Pulmonary artery endothelial cell (primary cell): ENCODE measurements around the gene CHRNG. TPM values are rescaled to one million over a fixed set of nuclear protein-coding genes. Genes with fewer than 3 reads are reported as not detected.

Source experiments
- DNase-seq: peaks from one replicate; pipeline ENCODE4 v3.0.0-alpha.2; 2011; ENCODE audit warnings: low read depth, low spot score
- total RNA-seq: library from RNA; depleted of rRNA; stranded (reverse); fragments of >200 nt; gene quantifications from 2 replicates; pipeline ENCODE4 v1.2.3, GENCODE V29; 2014

CHRNG gene, protein sequence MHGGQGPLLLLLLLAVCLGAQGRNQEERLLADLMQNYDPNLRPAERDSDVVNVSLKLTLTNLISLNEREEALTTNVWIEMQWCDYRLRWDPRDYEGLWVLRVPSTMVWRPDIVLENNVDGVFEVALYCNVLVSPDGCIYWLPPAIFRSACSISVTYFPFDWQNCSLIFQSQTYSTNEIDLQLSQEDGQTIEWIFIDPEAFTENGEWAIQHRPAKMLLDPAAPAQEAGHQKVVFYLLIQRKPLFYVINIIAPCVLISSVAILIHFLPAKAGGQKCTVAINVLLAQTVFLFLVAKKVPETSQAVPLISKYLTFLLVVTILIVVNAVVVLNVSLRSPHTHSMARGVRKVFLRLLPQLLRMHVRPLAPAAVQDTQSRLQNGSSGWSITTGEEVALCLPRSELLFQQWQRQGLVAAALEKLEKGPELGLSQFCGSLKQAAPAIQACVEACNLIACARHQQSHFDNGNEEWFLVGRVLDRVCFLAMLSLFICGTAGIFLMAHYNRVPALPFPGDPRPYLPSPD
- not detected in 2 replicates for total RNA-seq

DNA sequence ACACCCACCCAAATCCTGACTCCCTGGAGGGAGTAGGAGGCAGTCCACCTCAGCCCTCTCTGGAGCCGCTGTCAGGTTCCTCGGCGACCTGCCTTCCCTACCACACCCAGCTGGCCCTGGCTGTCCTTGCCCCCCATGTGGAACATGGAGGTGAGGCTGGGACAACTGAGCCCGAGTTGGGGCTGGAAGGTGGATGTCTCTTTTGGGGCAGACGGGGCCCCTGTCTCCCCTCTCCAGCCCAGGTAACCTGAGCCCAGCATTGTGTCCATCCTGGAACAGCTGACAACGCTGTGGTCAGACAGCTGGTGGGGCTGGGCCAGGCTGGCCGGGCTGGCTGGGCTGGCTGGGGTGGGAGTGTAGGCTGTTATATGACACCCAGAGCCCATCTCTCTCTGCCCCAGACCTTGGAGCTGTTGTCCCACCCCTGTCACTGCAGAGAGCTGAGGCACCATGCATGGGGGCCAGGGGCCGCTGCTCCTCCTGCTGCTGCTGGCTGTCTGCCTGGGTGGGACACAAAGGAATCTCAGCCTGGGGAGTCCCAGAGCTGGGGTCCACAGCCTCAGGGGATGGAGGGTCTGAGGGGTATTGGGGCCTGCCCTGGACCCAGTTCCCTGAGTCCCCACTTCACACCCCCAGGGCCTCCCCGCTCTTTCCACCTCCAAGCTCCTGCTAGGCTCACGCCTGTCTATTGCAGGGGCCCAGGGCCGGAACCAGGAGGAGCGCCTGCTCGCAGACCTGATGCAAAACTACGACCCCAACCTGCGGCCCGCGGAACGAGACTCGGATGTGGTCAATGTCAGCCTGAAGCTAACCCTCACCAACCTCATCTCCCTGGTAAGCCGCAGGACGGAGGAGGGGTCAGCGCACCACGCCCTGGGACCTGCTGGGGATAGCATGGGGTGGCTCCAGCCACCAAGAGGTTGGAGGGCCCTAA lies at the start of gene CHRNG:
Gene CHRNG (plus strand): TSS at position 395 of the 934 bp plus-strand sequence. CDS start 56 bp downstream, at position 451.
- DNase-seq = no peak

DNA sequence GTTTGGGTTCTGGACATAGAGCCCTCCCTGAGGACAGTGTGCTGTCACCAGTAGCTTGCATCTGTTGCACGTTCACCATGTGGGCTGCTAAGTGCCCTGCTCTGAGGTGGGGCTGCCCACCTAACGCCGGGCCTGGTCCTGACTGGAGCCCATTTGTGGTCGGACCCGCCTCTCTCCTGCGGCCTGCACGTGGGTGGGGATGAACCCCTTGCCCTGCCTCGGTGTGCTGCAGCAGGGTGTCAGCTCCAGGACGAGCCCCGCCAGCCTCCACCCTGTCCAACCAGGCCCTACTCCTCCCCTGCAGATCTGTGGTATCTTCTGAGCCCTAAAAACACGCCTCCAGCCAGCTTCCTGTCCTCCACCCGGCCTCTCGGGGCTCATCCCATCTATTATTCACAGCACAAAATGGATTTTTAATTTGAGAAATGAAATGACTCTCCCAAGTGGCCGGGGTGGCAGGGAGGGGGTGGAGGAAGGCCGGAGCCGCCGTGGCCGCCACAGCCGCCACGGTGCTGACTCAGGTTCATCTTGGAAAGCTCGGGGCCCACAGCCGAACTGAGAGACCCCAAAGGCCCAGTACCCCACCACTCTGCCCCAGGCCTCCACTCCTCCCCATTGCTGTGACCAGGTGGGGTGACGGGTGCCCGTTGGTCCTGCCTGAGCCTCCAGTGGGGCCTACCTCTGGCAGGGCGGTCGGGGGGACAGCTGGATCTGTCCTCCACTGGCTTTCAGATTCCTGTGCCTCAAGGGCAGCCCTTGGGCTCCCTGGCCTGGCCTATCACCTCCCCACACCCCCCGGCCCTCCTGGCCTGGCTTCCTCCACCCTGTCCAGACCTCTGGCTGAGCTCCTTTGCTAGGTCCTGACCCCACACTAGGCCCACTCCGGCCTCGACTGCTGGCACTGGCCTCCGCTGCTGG lies 49.0 kb upstream of the CHRNG start:
- no peak for DNase-seq

DNA sequence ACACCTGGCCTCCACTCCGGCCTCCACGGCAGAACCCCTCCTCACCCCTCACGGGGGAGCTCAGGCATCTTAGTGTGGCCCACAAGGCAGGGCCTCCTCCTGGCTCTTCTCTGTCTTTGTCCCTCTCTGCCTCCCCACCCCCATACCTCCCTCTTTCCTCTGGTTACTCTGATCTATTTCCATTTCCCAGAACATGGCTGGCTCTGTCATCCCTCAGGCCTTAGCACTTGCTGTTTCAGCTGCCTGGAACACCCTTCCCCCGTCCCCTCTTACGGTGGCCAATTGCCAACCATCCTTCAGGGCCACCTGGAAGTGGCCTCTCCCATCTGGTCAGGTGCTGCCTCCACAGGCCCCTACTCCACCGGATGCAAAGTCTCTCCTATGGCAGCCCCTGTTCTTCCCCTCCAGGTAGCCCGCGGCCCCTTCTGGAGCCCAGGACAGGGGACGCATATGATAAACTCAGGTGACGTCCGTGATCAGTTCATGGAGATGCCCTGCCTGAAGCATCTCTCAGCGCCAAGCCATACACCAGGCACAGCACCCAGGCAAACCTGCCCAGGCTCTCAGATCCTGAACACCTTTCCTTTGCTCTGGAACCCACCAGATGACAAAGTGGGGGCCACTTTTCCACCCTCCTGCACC lies 48.2 kb upstream of the CHRNG start:
- DNase-seq = no peak

DNA sequence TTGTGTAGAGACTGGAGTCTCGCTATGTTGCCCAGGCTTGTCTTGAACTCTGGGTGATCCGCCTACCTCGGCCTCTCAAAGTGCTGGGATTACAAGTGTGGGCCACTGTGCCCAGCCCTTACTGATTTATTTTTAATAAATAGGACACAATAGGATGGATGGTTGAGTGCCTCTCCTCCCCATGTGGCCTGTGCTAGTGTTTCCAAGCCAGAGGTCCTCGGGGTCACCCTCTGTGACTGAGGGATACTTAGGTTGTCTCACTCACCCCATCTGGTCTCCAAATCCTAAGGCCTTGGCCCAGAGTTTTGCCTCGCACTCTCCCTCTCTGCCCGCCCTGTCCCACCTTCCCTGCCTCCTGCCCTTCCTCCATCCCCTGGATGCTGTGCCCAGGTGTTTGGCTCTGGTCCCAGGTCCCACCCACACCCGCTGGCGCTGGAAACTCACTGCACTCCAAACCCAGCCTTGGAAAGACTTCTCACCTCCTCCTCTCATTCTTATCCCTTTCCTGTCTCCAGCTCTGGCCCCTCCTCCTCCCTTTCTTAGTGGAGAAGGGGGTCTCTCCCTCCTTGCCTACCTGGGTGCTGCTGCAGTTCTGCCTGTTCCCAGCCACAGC lies 47.1 kb upstream of the CHRNG start:
- no peak for DNase-seq

DNA sequence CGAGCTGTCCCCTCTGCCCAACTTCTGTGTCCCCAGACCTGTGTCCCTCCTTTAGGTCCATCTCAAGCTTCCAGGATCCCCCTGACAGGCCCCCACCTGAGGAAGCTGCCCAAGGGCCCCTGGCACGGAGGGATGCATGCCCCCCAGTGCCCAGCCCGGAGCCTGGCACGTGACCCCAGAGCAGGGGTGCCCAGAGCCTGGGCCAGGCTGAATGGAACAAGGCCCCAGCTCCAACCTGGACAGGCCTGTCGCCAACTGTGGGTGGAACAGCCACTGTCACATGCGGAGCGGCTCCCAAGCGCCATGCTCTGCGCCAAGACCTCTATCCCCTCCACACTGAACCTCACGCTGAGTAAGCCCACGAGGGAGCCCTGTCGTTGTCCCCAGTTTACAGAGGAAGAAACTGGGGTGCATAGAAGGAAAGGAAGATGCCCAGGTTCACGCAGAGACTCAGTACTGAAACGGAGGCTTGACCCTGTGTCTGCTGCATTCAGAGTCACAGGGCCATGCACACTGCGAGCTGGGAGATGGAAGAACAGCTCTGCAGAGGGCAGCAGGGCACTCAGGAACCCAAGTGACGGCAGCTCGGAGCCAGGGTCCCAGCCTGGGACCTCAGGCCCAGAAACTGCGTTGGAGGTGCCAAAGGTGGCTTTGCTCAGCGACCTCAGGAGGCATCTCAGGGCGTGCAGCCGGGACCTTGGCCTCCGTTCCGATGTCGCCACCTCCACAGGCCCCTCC lies 46.4 kb upstream of the CHRNG start:
- DNase-seq = no peak

DNA sequence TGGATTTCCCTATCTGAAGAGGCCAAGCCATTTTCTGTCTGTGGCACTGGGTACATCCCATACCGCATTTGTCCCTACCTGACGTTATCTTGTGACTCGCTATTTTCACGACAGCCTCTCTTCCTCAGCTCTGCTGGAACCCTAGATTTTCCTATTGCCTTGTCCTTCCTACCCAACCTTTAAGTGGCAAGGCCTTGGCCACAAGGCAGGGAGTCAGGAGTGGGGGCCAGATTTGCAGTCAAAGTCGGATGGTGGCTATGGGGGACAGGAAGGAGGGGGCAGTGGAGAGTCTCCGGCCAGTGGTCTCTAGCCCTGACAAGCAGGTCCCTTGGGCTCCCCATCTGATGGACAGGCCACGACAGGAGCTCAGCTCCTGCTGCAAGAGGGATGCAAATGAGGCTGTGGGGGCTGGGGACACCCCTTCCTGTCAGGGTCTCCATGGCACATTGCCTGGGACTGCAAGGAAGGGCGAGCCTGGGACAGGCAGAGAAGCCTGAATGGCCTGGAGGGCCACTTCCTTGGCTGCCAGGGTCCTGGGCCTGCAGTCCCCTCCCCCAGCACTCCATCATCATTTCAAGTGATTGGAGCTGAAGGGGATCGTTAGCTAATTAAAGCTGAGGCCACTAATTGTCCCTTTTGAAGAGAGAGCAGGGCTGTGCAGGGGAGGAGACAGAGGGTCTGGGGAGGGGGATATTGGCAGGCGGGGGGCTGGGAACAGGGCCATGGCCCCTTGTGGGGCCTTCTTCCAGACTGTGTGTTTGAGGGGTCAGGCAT lies 45.6 kb upstream of the CHRNG start:
- no peak for DNase-seq

DNA sequence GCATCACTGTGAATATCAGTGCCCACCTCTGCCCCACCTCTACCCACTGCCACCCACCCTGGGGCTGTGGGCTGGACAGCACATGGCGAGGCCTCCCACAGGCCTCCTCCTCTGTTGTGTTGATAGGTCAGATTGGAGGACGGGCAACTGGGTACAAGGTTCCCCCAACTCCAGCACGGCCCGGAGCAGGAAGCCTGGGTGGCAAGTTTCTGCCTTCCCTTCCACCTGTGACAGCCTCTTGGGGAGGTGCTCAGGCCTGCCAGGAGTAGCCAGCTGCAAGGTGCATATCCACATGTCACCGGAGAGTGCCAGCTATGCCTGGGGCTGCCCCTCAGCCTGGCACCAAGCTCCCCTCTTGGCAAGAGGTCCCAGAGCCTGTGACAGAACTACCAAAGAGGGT lies 45.0 kb upstream of the CHRNG start:
- no peak for DNase-seq

DNA sequence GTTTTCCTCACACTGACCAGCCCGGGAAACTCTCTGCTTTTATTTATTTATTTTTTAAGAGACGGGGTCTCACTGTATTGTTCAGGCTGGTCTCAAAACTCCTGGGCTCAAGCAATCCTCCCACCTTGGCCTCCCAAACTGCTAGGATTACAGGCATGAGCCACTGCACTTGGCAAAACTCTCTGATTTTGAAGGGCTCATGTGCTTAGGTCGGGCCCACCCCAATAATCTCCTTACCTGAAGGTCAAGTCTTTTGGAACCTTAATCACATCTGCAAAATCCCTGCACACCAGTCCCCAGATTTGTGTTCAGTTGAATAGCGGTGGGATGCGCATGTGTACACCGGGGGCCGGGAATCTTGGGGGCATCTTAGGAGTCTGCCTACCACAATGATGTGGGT lies 44.2 kb upstream of the CHRNG start:
- DNase-seq = no peak

DNA sequence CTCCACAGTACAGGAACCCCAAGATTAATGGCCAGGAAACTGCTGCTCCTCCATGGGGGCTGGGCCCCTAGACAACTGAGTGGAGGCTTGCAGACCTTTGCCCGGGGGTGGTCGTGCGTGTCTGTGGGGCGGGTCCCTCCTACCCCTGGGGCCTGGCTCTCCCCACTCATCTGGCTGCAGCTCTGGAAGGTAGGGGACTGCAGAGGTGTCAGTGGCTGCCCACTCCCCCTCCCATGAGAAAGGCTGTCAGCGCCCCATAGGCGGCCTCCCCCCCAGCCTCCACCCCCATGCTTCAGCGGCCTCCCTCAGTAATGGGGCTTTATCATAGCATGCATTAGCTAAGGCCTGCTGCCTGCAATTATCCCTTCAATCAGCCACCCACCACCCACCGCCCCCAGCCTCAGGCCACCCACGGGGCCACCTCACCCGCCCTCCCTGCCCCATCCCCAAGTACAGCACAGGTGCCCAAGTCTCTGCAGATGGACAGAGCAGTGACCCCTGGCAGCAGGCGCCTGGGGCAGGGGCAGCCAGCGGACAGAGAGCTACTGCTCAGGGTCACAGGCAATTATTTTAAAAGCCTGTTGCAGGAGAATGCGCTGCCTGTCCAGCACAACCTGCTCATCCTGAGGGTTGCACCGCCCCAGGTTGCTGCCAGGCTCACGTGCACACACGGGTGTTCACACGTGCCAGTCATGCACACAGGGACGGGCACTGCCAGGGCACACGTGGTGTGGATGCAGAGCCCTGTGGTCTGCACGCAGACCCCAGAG lies 42.8 kb upstream of the CHRNG start:
- no peak for DNase-seq

DNA sequence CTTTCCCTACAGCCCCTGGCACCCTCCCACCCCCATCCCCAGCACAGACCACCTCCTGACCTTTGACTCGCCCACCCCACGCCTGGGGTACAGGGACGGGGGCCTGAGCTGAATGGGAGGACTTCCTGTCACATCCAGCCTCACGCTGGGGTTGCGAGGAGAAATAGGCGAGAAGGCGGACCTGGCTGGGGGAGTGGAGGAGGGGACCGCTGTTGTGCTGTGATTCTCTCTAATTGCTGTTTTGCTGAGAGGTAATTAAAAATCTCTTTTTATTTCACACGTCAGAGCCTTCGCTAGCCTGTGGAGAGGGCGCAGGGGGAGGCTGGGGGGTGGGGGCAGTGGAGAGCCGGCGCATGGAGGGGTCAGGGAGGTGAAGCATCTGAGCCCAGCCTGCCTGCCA lies 42.1 kb upstream of the CHRNG start:
- no peak for DNase-seq

DNA sequence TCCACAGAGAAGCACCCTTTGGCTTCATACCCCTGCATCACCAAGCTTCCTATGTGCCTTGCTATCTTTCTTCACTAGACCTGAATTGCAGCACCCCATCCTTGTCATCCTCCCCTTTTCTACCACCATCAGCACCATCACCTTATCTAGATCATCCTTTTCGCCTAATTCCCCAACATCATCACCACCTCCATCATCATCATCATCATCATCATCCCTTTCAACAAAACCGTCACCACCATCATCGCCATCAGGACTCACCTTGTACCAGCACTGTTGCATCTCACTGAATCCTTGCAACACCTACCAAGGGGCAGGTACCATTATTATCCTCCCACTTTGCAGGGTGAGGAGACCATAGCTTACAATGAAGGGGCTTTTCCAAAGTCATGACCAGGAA lies 41.0 kb upstream of the CHRNG start:
- DNase-seq = no peak

DNA sequence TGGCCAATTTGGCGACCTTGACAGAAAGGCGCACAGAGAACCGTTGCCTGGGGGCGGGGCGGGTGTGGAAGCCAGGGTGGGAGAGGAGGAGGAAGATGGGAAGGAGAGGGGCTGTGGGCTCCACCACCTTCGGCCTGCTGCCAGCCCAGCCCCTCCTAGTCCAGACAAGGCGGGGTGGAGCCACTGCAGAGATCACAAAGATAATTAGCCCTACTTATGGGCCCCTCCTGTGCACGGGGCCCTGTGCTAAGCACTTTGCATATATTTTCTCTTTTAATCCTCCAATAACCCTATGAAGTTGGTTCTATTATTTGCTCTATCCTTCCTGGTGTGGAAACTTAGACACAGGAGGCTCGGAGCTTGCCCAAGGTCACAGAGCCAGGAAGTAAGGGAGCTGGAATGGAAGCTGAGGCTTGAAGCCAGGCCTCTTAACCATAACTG lies 38.1 kb upstream of the CHRNG start:
- DNase-seq = no peak

DNA sequence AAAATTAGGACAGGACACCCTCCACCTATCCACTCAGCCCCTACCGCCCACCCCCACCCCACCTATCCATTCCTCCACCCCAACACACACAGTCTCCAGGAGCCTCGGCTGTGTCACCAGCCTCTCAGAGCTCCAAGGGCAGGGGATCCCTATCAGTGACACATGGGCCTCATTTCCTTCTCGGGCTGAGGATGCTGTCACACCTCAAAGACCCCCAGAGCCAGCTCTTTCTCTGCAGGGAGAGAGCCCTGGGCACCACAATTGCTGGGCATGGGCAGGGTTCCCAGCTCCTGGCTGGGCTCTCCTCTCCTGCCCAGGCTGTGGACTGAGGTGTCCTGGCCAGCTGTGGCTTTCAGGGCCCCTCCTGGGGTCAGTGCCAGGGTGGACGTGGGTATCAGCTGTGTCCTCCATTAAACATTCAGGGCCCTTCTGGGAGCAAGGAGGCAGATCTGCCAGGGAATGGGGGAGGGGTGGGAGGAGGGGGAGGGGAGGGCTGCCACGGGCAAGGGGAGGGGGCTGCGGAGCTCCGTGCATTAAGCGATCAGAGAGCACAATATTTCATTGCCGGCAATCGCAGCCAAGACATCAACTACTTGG lies 37.6 kb upstream of the CHRNG start:
- DNase-seq = no peak

DNA sequence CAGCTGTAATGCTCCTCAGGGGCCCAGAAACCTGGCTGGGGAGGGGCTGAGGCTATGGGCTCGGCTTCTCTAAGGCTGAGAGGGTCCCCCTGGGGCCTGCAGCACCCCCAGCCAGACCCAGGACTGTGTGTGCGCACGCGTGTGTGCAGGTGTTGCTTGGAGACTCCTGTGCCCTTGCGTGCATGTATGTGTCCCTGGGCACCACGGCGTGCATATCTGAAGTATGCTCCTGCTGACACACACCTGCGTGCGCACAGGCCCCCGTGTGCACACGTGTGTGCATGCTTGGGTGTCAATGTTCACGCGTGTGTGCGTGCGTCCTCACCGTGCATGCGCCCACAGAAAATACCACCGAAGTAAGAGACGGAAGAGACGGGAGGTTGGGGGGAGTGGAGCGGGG lies 37.0 kb upstream of the CHRNG start:
- no peak for DNase-seq

DNA sequence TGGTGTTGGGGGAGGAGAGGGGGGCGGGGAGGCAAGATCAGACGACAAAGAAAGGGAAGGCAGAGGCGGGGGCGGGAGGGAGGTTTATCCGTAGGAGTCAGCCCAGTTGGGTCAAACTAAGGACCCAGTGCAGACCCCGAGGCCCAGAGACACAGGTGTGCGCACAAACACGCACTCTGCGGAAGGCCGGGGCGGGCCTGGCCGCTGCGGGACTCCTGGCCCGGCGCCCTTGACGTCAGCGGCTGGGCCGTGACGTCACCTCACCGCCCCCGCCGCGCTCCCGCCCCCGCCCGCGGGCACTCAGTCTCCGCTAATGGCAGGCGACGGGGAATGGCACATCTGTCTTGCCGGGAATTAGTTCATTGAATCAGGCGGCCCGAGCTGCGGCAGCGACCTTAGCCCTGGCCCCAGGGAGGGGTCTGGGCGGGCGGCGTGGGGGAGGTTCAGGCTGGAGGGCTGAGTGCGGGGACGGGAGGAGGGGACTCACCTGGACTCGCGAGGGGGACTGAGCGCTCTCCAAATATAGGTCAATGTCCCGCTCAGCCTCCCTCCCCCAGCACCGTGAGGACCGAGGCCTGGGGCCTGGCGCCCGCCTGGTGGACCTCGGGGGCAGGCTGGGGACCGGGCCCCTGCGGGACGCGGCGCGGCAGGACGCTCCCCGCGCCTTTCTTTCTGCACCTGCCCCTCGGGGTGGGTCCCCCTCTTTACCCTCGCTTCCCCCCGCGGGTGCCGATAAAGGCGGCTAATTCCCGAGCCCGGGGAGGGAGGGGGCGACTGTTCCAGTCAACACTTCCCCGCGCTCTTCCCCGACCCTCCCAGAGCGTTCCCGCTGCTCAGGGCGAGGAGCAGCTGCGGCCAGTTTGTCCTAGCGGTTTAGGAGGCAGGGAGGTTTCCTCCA lies 36.3 kb upstream of the CHRNG start:
- no peak for DNase-seq

DNA sequence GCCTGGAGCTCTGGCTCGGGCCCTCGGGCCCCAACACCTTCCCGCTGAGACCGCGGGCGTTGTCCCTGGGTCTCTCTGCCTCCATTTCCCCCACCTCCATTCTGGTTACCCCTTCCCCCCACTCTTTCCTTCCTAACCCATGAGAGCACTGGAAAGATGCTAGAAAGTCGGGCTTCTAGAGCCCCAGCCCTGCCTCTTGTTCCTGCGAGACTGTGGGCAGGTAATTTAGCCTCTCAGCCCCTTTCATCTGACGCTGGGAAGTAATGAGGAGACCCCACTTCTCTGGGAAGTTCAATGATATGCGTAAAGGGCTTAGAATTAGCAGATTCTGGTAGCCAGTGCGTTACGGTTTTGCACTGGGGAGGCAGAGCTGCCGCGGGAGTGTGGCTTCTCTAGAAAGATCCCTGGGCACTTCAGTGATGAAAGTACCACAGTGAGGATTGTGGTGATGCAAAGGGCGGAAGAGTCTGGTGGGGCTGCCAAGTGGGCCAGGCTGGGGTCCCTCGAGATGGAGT lies 35.6 kb upstream of the CHRNG start:
- DNase-seq = no peak
